ENCODE data around the gene BCL11A.

Gene BCL11A

DNA sequence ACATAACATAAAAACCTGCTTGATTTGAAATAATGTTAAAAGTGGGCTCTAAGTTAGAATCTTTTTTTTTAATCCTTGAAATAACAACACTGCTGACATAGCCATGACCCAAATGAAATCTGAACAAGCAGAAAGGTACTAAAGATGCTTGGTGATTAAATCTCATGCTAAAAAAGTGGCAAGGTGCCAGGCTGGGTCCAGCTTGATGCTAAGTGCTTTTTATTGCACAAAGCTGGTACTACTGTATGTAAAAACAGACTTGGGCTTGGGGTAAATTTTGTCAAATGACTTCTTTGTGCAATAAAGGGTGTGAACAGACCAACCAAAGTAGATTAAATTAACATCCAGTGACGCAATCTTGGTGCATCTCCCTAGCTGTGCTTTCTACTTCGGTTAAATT, 13.4 kb downstream of the BCL11A start:
- Histone ChIP-seq H3K4ac (ENCODE audit: low read depth in 1 of 2, low read length in 2 of 2) (no peak overlapping the region), H4K8ac (ENCODE audit: low read length) (no peak overlapping the region), H3K9ac (ENCODE audit: low read length) (no peak overlapping the region), H2BK15ac (ENCODE audit: low read depth, poor library complexity, severe bottlenecking) (no peak overlapping the region), H3K79me1 (replicated peaks; ENCODE audit: low read length, poor library complexity, severe bottlenecking) (peaks cover 14% of the 10 kb centered on the region), H2AFZ (ENCODE audit: low read depth, low read length) (no peak overlapping the region), H3K23ac (ENCODE audit: low read length in 2 of 2) (no peak overlapping the region), H3K4me3 (ENCODE audit: insufficient read depth in 1 of 2, low read depth in 1 of 2, low read length in 2 of 2) (no peak overlapping the region), H3K14ac (ENCODE audit: low read length in 2 of 2) (no peak overlapping the region), H2BK5ac (ENCODE audit: low read depth, low read length, poor library complexity, severe bottlenecking) (no peak overlapping the region), H3K36me3 (ENCODE audit: control insufficient read depth in 1 of 2, insufficient read depth in 2 of 2, low read depth in 1 of 2, low read length in 2 of 2) (peaks cover 0 to 4% of the 10 kb centered on the region in 2 experiments), H3K27me3 (ENCODE audit: control insufficient read depth in 1 of 2, insufficient read depth in 1 of 2, low read length in 2 of 2) (peaks cover 0 to 54% of the 10 kb centered on the region in 2 experiments), H3K9me3 (ENCODE audit: control insufficient read depth, low read length) (no peaks in the 10 kb centered on the region), H3K4me1 (ENCODE audit: control insufficient read depth, insufficient read depth, low read depth, low read length) (no peaks in the 10 kb centered on the region), H3K18ac (ENCODE audit: low read depth in 1 of 2, low read length in 2 of 2) (no peak overlapping the region), H2BK12ac (ENCODE audit: low read length in 2 of 2) (no peak overlapping the region), H2AK5ac (ENCODE audit: low read length, severe bottlenecking) (no peak overlapping the region), H3K4me2 (ENCODE audit: low read length, poor library complexity, severe bottlenecking) (no peak overlapping the region), H4K91ac (ENCODE audit: low read length) (no peak overlapping the region), H3K27ac (ENCODE audit: low read length, poor library complexity, severe bottlenecking) (no peak overlapping the region), H2BK120ac (ENCODE audit: low read depth, low read length) (no peak overlapping the region)
- WGBS: 91% methylated on average over 2 of the region's 2 CpGs
- no peak for DNase-seq

GRCh38 chr2:60539140-60539539, 14.3 kb downstream of the BCL11A start:
- no peak overlapping the region for H2BK5ac ChIP-seq (ENCODE audit: low read depth, low read length, poor library complexity, severe bottlenecking)
- H3K9me3 ChIP-seq (ENCODE audit: control insufficient read depth, low read length): no peaks in the 10 kb centered on the region
- H3K9ac ChIP-seq (ENCODE audit: low read length): no peak overlapping the region
- H2AK5ac ChIP-seq (ENCODE audit: low read length, severe bottlenecking): no peak overlapping the region
- H2AFZ ChIP-seq (ENCODE audit: low read depth, low read length): no peak overlapping the region
- WGBS: 89% methylated on average over 5 of the region's 5 CpGs
- H3K14ac ChIP-seq (ENCODE audit: low read length in 2 of 2): no peak overlapping the region
- H2BK120ac ChIP-seq (ENCODE audit: low read depth, low read length): no peak overlapping the region
- H2BK12ac ChIP-seq (ENCODE audit: low read length in 2 of 2): no peak overlapping the region
- H3K4me2 ChIP-seq (ENCODE audit: low read length, poor library complexity, severe bottlenecking): no peak overlapping the region
- peaks cover 0 to 3% of the 10 kb centered on the region in 2 experiments for H3K36me3 ChIP-seq (ENCODE audit: control insufficient read depth in 1 of 2, insufficient read depth in 2 of 2, low read depth in 1 of 2, low read length in 2 of 2)
- H3K18ac ChIP-seq (ENCODE audit: low read depth in 1 of 2, low read length in 2 of 2): no peak overlapping the region
- H3K79me1 ChIP-seq (replicated peaks; ENCODE audit: low read length, poor library complexity, severe bottlenecking): peaks cover 11% of the 10 kb centered on the region
- no peak overlapping the region for H3K4me3 ChIP-seq (ENCODE audit: insufficient read depth in 1 of 2, low read depth in 1 of 2, low read length in 2 of 2)
- H4K91ac ChIP-seq (ENCODE audit: low read length): no peak overlapping the region
- H3K4me1 ChIP-seq (ENCODE audit: control insufficient read depth, insufficient read depth, low read depth, low read length): no peaks in the 10 kb centered on the region
- no peak for DNase-seq
- no peak overlapping the region for H4K8ac ChIP-seq (ENCODE audit: low read length)
- H3K27me3 ChIP-seq (ENCODE audit: control insufficient read depth in 1 of 2, insufficient read depth in 1 of 2, low read length in 2 of 2): peaks cover 0 to 56% of the 10 kb centered on the region in 2 experiments
- H3K4ac ChIP-seq (ENCODE audit: low read depth in 1 of 2, low read length in 2 of 2): no peak overlapping the region
- H2BK15ac ChIP-seq (ENCODE audit: low read depth, poor library complexity, severe bottlenecking): no peak overlapping the region
- no peak overlapping the region for H3K27ac ChIP-seq (ENCODE audit: low read length, poor library complexity, severe bottlenecking)
- no peak overlapping the region for H3K23ac ChIP-seq (ENCODE audit: low read length in 2 of 2)

- H3K4me3 ChIP-seq (ENCODE audit: insufficient read depth in 1 of 2, low read depth in 1 of 2, low read length in 2 of 2): no peak overlapping the region
- no peak overlapping the region for H3K9ac ChIP-seq (ENCODE audit: low read length)
- no peak overlapping the region for H3K4ac ChIP-seq (ENCODE audit: low read depth in 1 of 2, low read length in 2 of 2)
- H2BK120ac ChIP-seq (ENCODE audit: low read depth, low read length): no peak overlapping the region
- no peak overlapping the region for H4K8ac ChIP-seq (ENCODE audit: low read length)
- H3K27ac ChIP-seq (ENCODE audit: low read length, poor library complexity, severe bottlenecking): no peak overlapping the region
- H3K79me1 ChIP-seq (replicated peaks; ENCODE audit: low read length, poor library complexity, severe bottlenecking): peaks cover 8% of the 10 kb centered on the region
- H2AK5ac ChIP-seq (ENCODE audit: low read length, severe bottlenecking): no peak overlapping the region
- H2BK15ac ChIP-seq (ENCODE audit: low read depth, poor library complexity, severe bottlenecking): no peak overlapping the region
- H4K91ac ChIP-seq (ENCODE audit: low read length): no peak overlapping the region
- no peak overlapping the region for H2BK5ac ChIP-seq (ENCODE audit: low read depth, low read length, poor library complexity, severe bottlenecking)
- 97% methylated on average over 7 of the region's 9 CpGs for WGBS
- peaks cover 0 to 60% of the 10 kb centered on the region in 2 experiments for H3K27me3 ChIP-seq (ENCODE audit: control insufficient read depth in 1 of 2, insufficient read depth in 1 of 2, low read length in 2 of 2)
- no peak overlapping the region for H3K18ac ChIP-seq (ENCODE audit: low read depth in 1 of 2, low read length in 2 of 2)
- no peak overlapping the region for H3K14ac ChIP-seq (ENCODE audit: low read length in 2 of 2)
- H3K36me3 ChIP-seq (ENCODE audit: control insufficient read depth in 1 of 2, insufficient read depth in 2 of 2, low read depth in 1 of 2, low read length in 2 of 2): no peaks in the 10 kb centered on the region
- H3K4me1 ChIP-seq (ENCODE audit: control insufficient read depth, insufficient read depth, low read depth, low read length): peaks cover 2% of the 10 kb centered on the region
- no peak overlapping the region for H2BK12ac ChIP-seq (ENCODE audit: low read length in 2 of 2)
- H2AFZ ChIP-seq (ENCODE audit: low read depth, low read length): no peak overlapping the region
- H3K9me3 ChIP-seq (ENCODE audit: control insufficient read depth, low read length): no peaks in the 10 kb centered on the region
- H3K4me2 ChIP-seq (ENCODE audit: low read length, poor library complexity, severe bottlenecking): no peak overlapping the region
- no peak overlapping the region for H3K23ac ChIP-seq (ENCODE audit: low read length in 2 of 2)
- DNase-seq: no peak
These were observed 15.4 kb downstream of the BCL11A start for GRCh38 chr2:60538101-60538500.

DNA sequence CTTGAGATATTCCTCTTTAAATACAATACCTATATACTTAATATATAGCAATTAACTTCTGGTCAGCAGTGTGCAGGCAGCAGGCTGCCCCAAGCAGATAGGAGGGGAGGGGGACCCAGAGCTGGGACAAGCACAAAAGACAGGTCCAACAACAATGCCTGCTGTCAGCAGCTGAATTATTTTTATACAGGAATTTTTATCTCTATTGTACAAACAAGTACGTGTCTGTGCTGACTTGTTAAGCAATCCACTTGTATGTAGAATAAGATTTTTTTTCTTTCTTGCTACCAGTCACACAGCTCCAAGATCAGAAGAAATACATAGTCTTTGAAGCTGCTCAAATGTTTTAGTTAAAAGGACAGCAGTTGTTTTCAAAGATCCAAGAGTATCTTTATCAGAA, 16.7 kb downstream of the BCL11A start:
- Histone ChIP-seq H2BK5ac (ENCODE audit: low read depth, low read length, poor library complexity, severe bottlenecking) (no peak overlapping the region), H3K14ac (ENCODE audit: low read length in 2 of 2) (no peak overlapping the region), H3K4me1 (ENCODE audit: control insufficient read depth, insufficient read depth, low read depth, low read length) (peaks cover 4% of the 10 kb centered on the region), H2BK12ac (ENCODE audit: low read length in 2 of 2) (no peak overlapping the region), H3K79me1 (replicated peaks; ENCODE audit: low read length, poor library complexity, severe bottlenecking) (peaks cover 9% of the 10 kb centered on the region), H3K18ac (ENCODE audit: low read depth in 1 of 2, low read length in 2 of 2) (no peak overlapping the region), H4K8ac (ENCODE audit: low read length) (no peak overlapping the region), H2BK120ac (ENCODE audit: low read depth, low read length) (no peak overlapping the region), H2AFZ (ENCODE audit: low read depth, low read length) (no peak overlapping the region), H2BK15ac (ENCODE audit: low read depth, poor library complexity, severe bottlenecking) (no peak overlapping the region), H3K4me2 (ENCODE audit: low read length, poor library complexity, severe bottlenecking) (no peak overlapping the region), H3K4me3 (ENCODE audit: insufficient read depth in 1 of 2, low read depth in 1 of 2, low read length in 2 of 2) (no peak overlapping the region), H4K91ac (ENCODE audit: low read length) (no peak overlapping the region), H3K9ac (ENCODE audit: low read length) (no peak overlapping the region), H3K27me3 (ENCODE audit: control insufficient read depth in 1 of 2, insufficient read depth in 1 of 2, low read length in 2 of 2) (peaks cover 0 to 72% of the 10 kb centered on the region in 2 experiments), H3K9me3 (ENCODE audit: control insufficient read depth, low read length) (no peaks in the 10 kb centered on the region), H3K36me3 (ENCODE audit: control insufficient read depth in 1 of 2, insufficient read depth in 2 of 2, low read depth in 1 of 2, low read length in 2 of 2) (no peaks in the 10 kb centered on the region), H3K27ac (ENCODE audit: low read length, poor library complexity, severe bottlenecking) (no peak overlapping the region), H3K23ac (ENCODE audit: low read length in 2 of 2) (no peak overlapping the region), H2AK5ac (ENCODE audit: low read length, severe bottlenecking) (no peak overlapping the region), H3K4ac (ENCODE audit: low read depth in 1 of 2, low read length in 2 of 2) (no peak overlapping the region)
- DNase-seq: no peak
- WGBS: no CpG with 5 or more reads among the region's 1 CpG

Data from mesenchymal stem cell (in vitro differentiated cells and primary cell).